ENCODE measurements around the gene SIGLEC15. TPM values are rescaled to one million over a fixed set of nuclear protein-coding genes. Genes with fewer than 3 reads are reported as not detected.

SIGLEC15 gene
- total RNA-seq, 1 experiment from 2014 or later, result not detected

DNA sequence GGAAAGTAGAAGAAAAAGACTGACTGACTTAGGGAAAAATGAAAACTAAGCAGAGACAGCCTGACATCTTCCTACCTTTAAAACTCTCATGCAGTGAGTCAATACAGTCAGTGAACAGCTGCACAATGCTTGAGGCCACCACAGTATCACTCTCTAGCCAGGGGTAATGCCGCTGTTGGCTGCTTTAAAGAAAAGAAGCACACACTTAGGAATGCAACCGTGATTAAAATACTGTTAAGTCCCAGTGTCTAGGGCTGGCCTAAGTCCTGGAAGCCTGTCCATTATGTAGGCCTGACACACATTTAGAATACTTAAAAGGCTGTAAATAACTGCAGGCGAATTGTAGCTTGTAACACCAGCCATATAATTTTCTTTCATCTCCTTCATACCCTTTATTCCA is 50.7 kb downstream of the SIGLEC15 start:
- CTCF ChIA-PET, result interaction anchor here (1.5 kb wide), 1 partner anchor 34 kb away, joined by 3 read pairs; no protein-coding TSS in a partner anchor
- TF ChIP-seq, protein P1, sequence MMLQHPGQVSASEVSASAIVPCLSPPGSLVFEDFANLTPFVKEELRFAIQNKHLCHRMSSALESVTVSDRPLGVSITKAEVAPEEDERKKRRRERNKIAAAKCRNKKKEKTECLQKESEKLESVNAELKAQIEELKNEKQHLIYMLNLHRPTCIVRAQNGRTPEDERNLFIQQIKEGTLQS (IDR thresholded peaks at IDR 0.05), result no peak
- TF ChIP-seq SIN3A (IDR thresholded peaks at IDR 0.05; ENCODE audit: low read depth) (no peak), TCF7L2 (IDR thresholded peaks at IDR 0.05; ENCODE audit: borderline replicate concordance, extremely low read depth, insufficient read depth, insufficient read length) (no peak), YY1 (IDR thresholded peaks at IDR 0.05; ENCODE audit: extremely low read depth, insufficient replicate concordance, low read depth, low read length) (no peak), JUND (IDR thresholded peaks at IDR 0.05) (no peak), CBX3 (IDR thresholded peaks at IDR 0.05; ENCODE audit: low read depth) (no peak), FOSL1 (IDR thresholded peaks at IDR 0.05; ENCODE audit: low read depth) (no peak)
- TF ChIP-seq, protein P2, sequence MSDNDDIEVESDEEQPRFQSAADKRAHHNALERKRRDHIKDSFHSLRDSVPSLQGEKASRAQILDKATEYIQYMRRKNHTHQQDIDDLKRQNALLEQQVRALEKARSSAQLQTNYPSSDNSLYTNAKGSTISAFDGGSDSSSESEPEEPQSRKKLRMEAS (IDR thresholded peaks at IDR 0.05), result no peak
- POLR2A ChIA-PET, result no interaction called here
- Histone ChIP-seq H2AFZ (ENCODE audit: low read depth, low read length, poor library complexity, severe bottlenecking) (no peak overlapping the region), H3K9ac (ENCODE audit: low read length) (no peak overlapping the region), H3K4me1 (ENCODE audit: control insufficient read depth in 1 of 2, insufficient read depth in 2 of 2, low read length in 2 of 2) (no peaks in the 10 kb centered on the region), H3K27me3 (ENCODE audit: insufficient read depth, low read length) (no peaks in the 10 kb centered on the region), H3K4me2 (ENCODE audit: low read length) (no peak overlapping the region), H3K36me3 (ENCODE audit: control insufficient read depth in 1 of 2, insufficient read depth in 2 of 2, low read length in 2 of 2) (peaks cover 0 to 5% of the 10 kb centered on the region in 2 experiments; a peak in 1 of 4 replicates), H3K9me2 (ENCODE audit: insufficient read depth) (no peaks in the 10 kb centered on the region), H4K20me1 (ENCODE audit: insufficient read depth) (no peaks in the 10 kb centered on the region), H3K9me3 (ENCODE audit: control insufficient read depth in 1 of 2, insufficient read depth in 1 of 2, low read depth in 1 of 2, low read length in 2 of 2) (no peaks in the 10 kb centered on the region), H3K79me2 (ENCODE audit: insufficient read depth, low read length) (no peaks in the 10 kb centered on the region), H3K27ac (ENCODE audit: low read depth, low read length) (no peak overlapping the region), H3K4me3 (replicated peaks in 1 of 2; ENCODE audit: low read depth in 1 of 2, low read length in 2 of 2) (no peak overlapping the region)
- intact Hi-C loops (cut with micrococcal nuclease), result no loop called here
- no TSS peak for BruUV-seq (replicated peaks)
- DNase-seq (ENCODE audit: low read depth, low spot score), result no peak
- RAD21 ChIA-PET (ENCODE audit: low non-redundant PET in 1 of 2, low total read pairs in 2 of 2, uncharacterized antibody in 2 of 2, unreplicated experiment in 2 of 2), result no interaction called here
- ATAC-seq, result no peak

DNA sequence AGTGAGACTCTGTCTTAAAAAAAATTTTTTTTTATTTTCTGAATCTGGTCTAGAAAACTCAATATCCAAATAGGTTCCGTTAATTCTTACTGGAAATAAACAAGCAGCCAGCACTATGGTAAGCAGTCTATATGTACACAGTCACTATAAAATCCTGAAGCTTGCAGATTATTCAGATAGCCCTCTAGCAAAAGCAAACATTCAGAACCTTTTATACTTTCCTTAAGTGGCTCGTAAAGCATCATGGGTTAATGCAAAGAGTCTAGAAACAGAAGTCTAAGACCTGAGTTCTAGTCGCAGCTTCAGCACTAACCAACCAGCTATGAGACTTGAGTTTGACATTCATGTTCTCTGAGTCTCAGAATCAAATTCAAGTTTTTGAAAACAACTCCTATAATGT is 51.9 kb downstream of the SIGLEC15 start:
- Histone ChIP-seq H3K9ac (ENCODE audit: low read length) (no peak overlapping the region), H3K4me1 (ENCODE audit: control insufficient read depth in 1 of 2, insufficient read depth in 2 of 2, low read length in 2 of 2) (no peaks in the 10 kb centered on the region), H3K9me2 (ENCODE audit: insufficient read depth) (no peaks in the 10 kb centered on the region), H3K36me3 (ENCODE audit: control insufficient read depth in 1 of 2, insufficient read depth in 2 of 2, low read length in 2 of 2) (peaks cover 0 to 5% of the 10 kb centered on the region in 2 experiments; a peak in 1 of 4 replicates), H3K9me3 (ENCODE audit: control insufficient read depth in 1 of 2, insufficient read depth in 1 of 2, low read depth in 1 of 2, low read length in 2 of 2) (no peaks in the 10 kb centered on the region), H3K27ac (ENCODE audit: low read depth, low read length) (no peak overlapping the region), H2AFZ (ENCODE audit: low read depth, low read length, poor library complexity, severe bottlenecking) (no peak overlapping the region), H3K4me3 (replicated peaks in 1 of 2; ENCODE audit: low read depth in 1 of 2, low read length in 2 of 2) (no peak overlapping the region), H3K27me3 (ENCODE audit: insufficient read depth, low read length) (no peaks in the 10 kb centered on the region), H3K4me2 (ENCODE audit: low read length) (no peak overlapping the region), H4K20me1 (ENCODE audit: insufficient read depth) (no peaks in the 10 kb centered on the region), H3K79me2 (ENCODE audit: insufficient read depth, low read length) (no peaks in the 10 kb centered on the region)
- no TSS peak for BruUV-seq (replicated peaks)
- intact Hi-C loops (cut with micrococcal nuclease), result no loop called here
- RAD21 ChIA-PET (ENCODE audit: low non-redundant PET in 1 of 2, low total read pairs in 2 of 2, uncharacterized antibody in 2 of 2, unreplicated experiment in 2 of 2), result interaction anchor here in 1 of 2 experiments (0.7 kb wide), 1 partner anchor 124 kb away, joined by 3 read pairs; no protein-coding TSS in a partner anchor
- POLR2A ChIA-PET, result no interaction called here
- CTCF ChIA-PET, result interaction anchor here (1.4 to 4.5 kb wide), 4 partner anchors 33 to 212 kb away, joined by 3 to 56 read pairs (median 4); partner anchors contain the start of gene SLC14A1
- no peak for DNase-seq (ENCODE audit: low read depth, low spot score)
- no peak for ATAC-seq
- TF ChIP-seq POLR2AphosphoS5 (IDR thresholded peaks at IDR 0.05; ENCODE audit: low read depth, low read length) (no peak), SP1 (IDR thresholded peaks at IDR 0.05; ENCODE audit: low read depth) (no peak), ELF1 (IDR thresholded peaks at IDR 0.05; ENCODE audit: borderline replicate concordance, low read depth) (no peak), EZH2phosphoT487 (IDR thresholded peaks at IDR 0.05; ENCODE audit: borderline replicate concordance) (no peak), EZH2 (IDR thresholded peaks at IDR 0.05) (no peak), JUND (IDR thresholded peaks at IDR 0.05) (no peak), EGR1 (IDR thresholded peaks at IDR 0.05; ENCODE audit: low read depth) (no peak)
- TF ChIP-seq, protein P3, sequence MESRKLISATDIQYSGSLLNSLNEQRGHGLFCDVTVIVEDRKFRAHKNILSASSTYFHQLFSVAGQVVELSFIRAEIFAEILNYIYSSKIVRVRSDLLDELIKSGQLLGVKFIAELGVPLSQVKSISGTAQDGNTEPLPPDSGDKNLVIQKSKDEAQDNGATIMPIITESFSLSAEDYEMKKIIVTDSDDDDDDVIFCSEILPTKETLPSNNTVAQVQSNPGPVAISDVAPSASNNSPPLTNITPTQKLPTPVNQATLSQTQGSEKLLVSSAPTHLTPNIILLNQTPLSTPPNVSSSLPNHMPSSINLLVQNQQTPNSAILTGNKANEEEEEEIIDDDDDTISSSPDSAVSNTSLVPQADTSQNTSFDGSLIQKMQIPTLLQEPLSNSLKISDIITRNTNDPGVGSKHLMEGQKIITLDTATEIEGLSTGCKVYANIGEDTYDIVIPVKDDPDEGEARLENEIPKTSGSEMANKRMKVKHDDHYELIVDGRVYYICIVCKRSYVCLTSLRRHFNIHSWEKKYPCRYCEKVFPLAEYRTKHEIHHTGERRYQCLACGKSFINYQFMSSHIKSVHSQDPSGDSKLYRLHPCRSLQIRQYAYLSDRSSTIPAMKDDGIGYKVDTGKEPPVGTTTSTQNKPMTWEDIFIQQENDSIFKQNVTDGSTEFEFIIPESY (IDR thresholded peaks at IDR 0.05; ENCODE audit: extremely low read depth, insufficient replicate concordance, low read length), result no peak
- TF ChIP-seq, protein P4, sequence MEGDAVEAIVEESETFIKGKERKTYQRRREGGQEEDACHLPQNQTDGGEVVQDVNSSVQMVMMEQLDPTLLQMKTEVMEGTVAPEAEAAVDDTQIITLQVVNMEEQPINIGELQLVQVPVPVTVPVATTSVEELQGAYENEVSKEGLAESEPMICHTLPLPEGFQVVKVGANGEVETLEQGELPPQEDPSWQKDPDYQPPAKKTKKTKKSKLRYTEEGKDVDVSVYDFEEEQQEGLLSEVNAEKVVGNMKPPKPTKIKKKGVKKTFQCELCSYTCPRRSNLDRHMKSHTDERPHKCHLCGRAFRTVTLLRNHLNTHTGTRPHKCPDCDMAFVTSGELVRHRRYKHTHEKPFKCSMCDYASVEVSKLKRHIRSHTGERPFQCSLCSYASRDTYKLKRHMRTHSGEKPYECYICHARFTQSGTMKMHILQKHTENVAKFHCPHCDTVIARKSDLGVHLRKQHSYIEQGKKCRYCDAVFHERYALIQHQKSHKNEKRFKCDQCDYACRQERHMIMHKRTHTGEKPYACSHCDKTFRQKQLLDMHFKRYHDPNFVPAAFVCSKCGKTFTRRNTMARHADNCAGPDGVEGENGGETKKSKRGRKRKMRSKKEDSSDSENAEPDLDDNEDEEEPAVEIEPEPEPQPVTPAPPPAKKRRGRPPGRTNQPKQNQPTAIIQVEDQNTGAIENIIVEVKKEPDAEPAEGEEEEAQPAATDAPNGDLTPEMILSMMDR (IDR thresholded peaks at IDR 0.05 in 2 of 3, conservative IDR thresholded peaks at IDR 0.05 in 1 of 3; ENCODE audit: borderline replicate concordance in 1 of 3, insufficient read depth in 1 of 3, low read depth in 2 of 3, low read length in 2 of 3), result no peak
